OCI-LY1 (cell line): Measurements from ENCODE around the gene PDCD4.
A peak's percentile ranks its signal among the peaks of the same experiment; 100 is the strongest.

Experiments used
- H2AFZ ChIP-seq: fragments of 200-600 bp; sonication (generic), shearing (Covaris generic); 2 replicates; pipeline ENCODE4 v1.6.0; 2014; ENCODE audit warnings: antibody characterized with exemption, mild to moderate bottlenecking, low read length
- H3F3A ChIP-seq: fragments of 200-600 bp; sonication (generic), shearing (Covaris generic); 2 replicates; pipeline ENCODE4 v1.6.0; 2014; ENCODE audit warnings: mild to moderate bottlenecking, antibody characterized with exemption, low read length, moderate library complexity; ENCODE audit not compliant: insufficient read depth
- H3K27ac ChIP-seq: fragments of 200-600 bp; sonication (generic); 2 replicates; pipeline ENCODE4 v1.5.1; 2014; ENCODE audit warnings: low read length, mixed run types, mild to moderate bottlenecking, low read depth; ENCODE audit not compliant: poor library complexity, severe bottlenecking
- H3K27me3 ChIP-seq: fragments of 200-600 bp; sonication (generic); 2 replicates; pipeline ENCODE4 v1.6.0; 2014; ENCODE audit warnings: antibody characterized with exemption, mild to moderate bottlenecking, low read length, moderate library complexity; ENCODE audit not compliant: insufficient read depth
- H3K36me3 ChIP-seq: fragments of 200-600 bp; sonication (generic); 2 replicates; pipeline ENCODE4 v1.6.1; 2014; ENCODE audit warnings: mild to moderate bottlenecking, antibody characterized with exemption, low read length, moderate library complexity, mixed read lengths; ENCODE audit not compliant: insufficient read depth
- H3K4me1 ChIP-seq: fragments of 200-600 bp; sonication (generic); 2 replicates; pipeline ENCODE4 v1.5.1; 2014; ENCODE audit warnings: mild to moderate bottlenecking, low read length, moderate library complexity; ENCODE audit not compliant: insufficient read depth, severe bottlenecking
- H3K4me2 ChIP-seq: fragments of 200-600 bp; sonication (generic), shearing (Covaris generic); 2 replicates; pipeline ENCODE4 v1.6.1; 2014; ENCODE audit warnings: low read length
- H3K4me3 ChIP-seq: fragments of 200-600 bp; sonication (generic); 2 replicates; pipeline ENCODE4 v1.5.1; 2014; ENCODE audit warnings: low read length, low read depth, mild to moderate bottlenecking, mixed read lengths; ENCODE audit not compliant: poor library complexity, severe bottlenecking
- H3K79me2 ChIP-seq: fragments of 200-600 bp; shearing (Covaris generic); 2 replicates; pipeline ENCODE4 v1.6.1; 2016; ENCODE audit warnings: mixed run types, low read length, mixed read lengths; ENCODE audit not compliant: insufficient read depth
- H3K9ac ChIP-seq: fragments of 200-600 bp; sonication (generic), shearing (Covaris generic); 2 replicates; pipeline ENCODE4 v1.6.1; 2014; ENCODE audit warnings: mild to moderate bottlenecking, low read length, mixed read lengths
- H3K9me2 ChIP-seq: fragments of 200-600 bp; sonication (generic), shearing (Covaris generic); 2 replicates; pipeline ENCODE4 v1.6.1; 2014; ENCODE audit warnings: low read depth, mild to moderate bottlenecking, low read length, mixed read lengths
- H3K9me3 ChIP-seq: fragments of 200-600 bp; shearing (Covaris generic); 2 replicates; pipeline ENCODE4 v1.6.1; 2014; ENCODE audit warnings: low read length, mixed read lengths
- H4K20me1 ChIP-seq: fragments of 200-600 bp; sonication (generic), shearing (Covaris generic); 2 replicates; pipeline ENCODE4 v1.6.0; 2016; ENCODE audit warnings: mild to moderate bottlenecking, low read length; ENCODE audit not compliant: insufficient read depth
- CTCF ChIP-seq: fragments of 200-600 bp; sonication (generic), shearing (Covaris generic); IDR thresholded peaks from 2 replicates; pipeline ENCODE4 v1.5.1; 2017; ENCODE audit warnings: mild to moderate bottlenecking, antibody characterized with exemption, low read length, moderate library complexity, mixed read lengths
- EZH2 ChIP-seq: fragments of 200-600 bp; sonication (generic), shearing (Covaris generic); IDR thresholded peaks from 2 replicates; pipeline ENCODE4 v1.8.0; 2017; ENCODE audit warnings: borderline replicate concordance, mixed run types, mild to moderate bottlenecking, antibody characterized with exemption, low read length, moderate library complexity, mixed read lengths

The PDCD4 gene

DNA sequence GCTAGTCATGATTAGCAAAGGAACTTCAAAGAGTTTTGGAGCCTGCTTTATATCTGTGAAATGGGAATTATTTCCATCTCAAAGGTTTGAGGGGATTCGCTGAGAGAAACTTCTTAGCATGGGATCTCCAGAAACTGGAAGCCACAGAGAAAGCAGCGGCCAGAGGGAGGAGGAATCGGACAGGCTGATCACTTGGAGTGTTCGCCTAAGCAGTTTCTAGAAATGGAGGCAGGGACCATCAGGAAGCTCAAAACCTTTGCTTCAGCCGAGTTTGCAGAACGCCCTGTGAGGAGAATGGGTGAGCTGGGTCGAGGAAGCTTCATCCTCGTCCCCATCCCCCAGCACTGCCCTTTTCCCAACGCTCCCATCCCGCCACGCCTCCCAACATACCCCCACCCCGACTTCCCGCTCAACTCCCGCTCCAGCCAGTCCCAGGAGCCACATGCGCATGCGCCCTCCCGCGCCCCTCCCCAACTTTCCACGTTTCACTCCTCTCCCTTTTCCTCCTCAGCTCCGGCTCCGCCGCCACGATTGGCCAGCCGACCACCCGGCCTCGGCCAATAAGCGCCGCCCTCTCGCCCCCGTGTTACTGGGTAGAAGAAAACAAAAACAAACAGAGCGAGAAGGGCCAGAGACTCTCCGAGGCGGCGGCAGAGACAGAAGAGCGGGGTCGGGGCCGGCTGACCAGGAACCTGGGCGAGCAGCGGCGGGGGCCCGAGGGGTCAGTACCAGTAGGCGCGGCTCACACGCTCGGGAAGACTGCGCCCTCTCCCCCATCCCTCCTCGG lies at the start of gene PDCD4:
PDCD4 (plus strand) TSS at position 631 of the 787 bp plus-strand sequence. CDS start 4,100 bp downstream, outside the sequence.
- no peak for TF ChIP-seq EZH2
- no peak for TF ChIP-seq CTCF
- Histone ChIP-seq H3K79me2 (peaks cover 41% of the 10 kb centered on the region), H3K27me3 (no peaks in the 10 kb centered on the region), H3F3A (peaks cover 4% of the 10 kb centered on the region; the same call in 1 of the 2 replicates), H4K20me1 (no peaks in the 10 kb centered on the region), H3K9me3 (no peaks in the 10 kb centered on the region), H3K27ac (peak within 1 kb of the TSS; percentile 98), H2AFZ (no peak within 1 kb of the TSS), H3K4me3 (peak within 1 kb of the TSS; percentile 88), H3K9me2 (no peaks in the 10 kb centered on the region), H3K36me3 (peaks cover 17% of the 10 kb centered on the region), H3K4me1 (peaks cover 78% of the 10 kb centered on the region), H3K9ac (peak within 1 kb of the TSS; percentile 96), H3K4me2 (peak within 1 kb of the TSS; percentile 99)

DNA sequence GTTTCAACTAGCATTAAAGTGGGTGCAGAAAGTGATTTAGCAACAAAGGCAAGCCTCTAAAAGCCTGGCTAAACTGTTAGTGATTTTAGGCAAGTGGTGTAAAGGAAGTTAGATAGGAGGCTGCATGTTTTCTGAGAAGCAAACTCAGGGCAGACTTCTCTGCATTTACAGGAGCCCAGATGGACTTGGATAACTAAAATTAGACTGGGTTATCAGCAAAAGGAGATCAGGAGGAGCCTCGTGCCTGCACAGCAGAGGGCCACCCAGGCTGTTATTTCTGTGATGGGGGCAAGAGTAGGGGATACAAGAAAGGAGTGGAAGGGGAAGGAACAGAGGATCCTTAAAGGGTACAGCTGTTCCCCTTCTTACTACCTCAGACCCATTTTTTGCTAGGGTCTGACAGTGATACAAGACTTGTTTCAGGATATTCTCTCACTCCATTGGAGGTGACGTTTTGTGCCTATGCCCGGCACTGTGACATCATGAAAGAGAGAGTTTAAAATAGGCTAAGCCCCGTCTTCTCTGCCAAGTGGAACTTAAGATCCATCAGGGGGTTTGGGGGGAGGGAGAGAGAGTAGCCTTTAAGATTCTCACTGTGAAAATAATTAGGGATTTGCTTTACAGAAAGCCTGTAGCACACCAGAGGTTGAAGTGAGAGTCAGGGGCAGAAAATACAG lies 49.6 kb upstream of the PDCD4 start:
- no peak for TF ChIP-seq EZH2
- TF ChIP-seq CTCF = no peak
- no peaks in the 10 kb centered on the region for H3K9me3 ChIP-seq
- H3K27ac ChIP-seq = no peak overlapping the region
- H3K4me2 ChIP-seq = no peak overlapping the region
- H3K36me3 ChIP-seq = no peaks in the 10 kb centered on the region
- no peak overlapping the region for H2AFZ ChIP-seq
- H3K4me3 ChIP-seq = no peak overlapping the region
- no peaks in the 10 kb centered on the region for H3F3A ChIP-seq
- H4K20me1 ChIP-seq = no peaks in the 10 kb centered on the region
- no peaks in the 10 kb centered on the region for H3K9me2 ChIP-seq
- no peaks in the 10 kb centered on the region for H3K27me3 ChIP-seq
- H3K79me2 ChIP-seq = no peaks in the 10 kb centered on the region
- H3K9ac ChIP-seq = no peak overlapping the region
- H3K4me1 ChIP-seq = peaks cover 41% of the 10 kb centered on the region

DNA sequence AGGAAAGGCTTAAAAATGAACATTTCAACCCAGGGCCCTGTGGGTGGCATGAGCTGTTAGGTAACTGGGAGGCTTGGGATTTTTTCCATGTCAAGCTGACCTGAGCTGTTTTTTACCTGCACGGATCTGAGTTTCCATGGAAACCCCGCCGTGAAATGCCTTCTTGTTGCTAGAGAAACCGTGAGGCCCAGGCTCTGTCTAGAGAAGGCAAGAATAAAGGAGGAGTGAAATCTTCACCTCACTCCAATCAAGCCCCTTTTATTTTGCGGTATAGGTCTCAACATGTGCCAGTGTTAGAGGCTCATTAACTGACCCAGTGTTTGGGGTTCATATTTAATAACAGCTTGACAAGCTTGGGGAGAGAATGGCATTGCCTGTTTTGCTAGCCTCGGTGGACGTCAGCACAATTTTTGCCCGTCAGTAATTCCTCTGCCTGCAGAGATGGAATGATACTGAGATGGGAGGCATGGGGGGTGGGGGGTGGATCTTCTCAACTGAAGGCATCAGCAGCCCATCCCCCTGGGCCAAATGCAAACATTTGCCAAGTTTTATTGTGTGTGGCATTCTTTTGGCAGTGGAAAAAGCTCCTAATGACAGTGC lies 48.9 kb upstream of the PDCD4 start:
- Histone ChIP-seq H2AFZ (no peak overlapping the region), H3K9ac (no peak overlapping the region), H3F3A (no peaks in the 10 kb centered on the region), H3K4me2 (no peak overlapping the region), H3K27me3 (no peaks in the 10 kb centered on the region), H3K4me3 (no peak overlapping the region), H3K36me3 (no peaks in the 10 kb centered on the region), H3K4me1 (peaks cover 36% of the 10 kb centered on the region), H3K9me2 (no peaks in the 10 kb centered on the region), H3K9me3 (no peaks in the 10 kb centered on the region), H3K27ac (no peak overlapping the region), H3K79me2 (no peaks in the 10 kb centered on the region), H4K20me1 (no peaks in the 10 kb centered on the region)
- TF ChIP-seq EZH2 (no peak), CTCF (no peak)
